HCT116 (cell line): Measurements from ENCODE around the gene FANCM. TPM values are rescaled to one million over a fixed set of nuclear protein-coding genes. Genes with fewer than 3 reads are reported as not detected.

Source experiments
- ATAC-seq: fragments of 200-7000 bp; cut with Tn5 transposase; 2 replicates; pipeline ENCODE4 v1.9.1; 2020; ENCODE audit warnings: mild to moderate bottlenecking, moderate library complexity
- BruUV-seq: library from RNA; stranded (reverse); fragments of 400-500 nt; replicated peaks from 2 replicates; lab custom pipeline; 2021; lab: Mats Ljungman, UMichigan
- CTCF ChIA-PET: fragments of 300-600 bp; sonication (Branson Sonifier 250); formaldehyde crosslinking; loops from one replicate; lab custom pipeline; 2021; ENCODE audit warnings: antibody characterized with exemption; lab: Charles Lee
- POLR2A ChIA-PET: fragments of 300-600, 350-600 bp; sonication (Branson Sonifier 250); formaldehyde crosslinking; loops from one replicate; lab custom pipeline; 2021; ENCODE audit warnings: antibody characterized with exemption; lab: Charles Lee
- RAD21 ChIA-PET, 2 experiments: fragments of 300-600 bp; sonication (Branson Sonifier 250); formaldehyde crosslinking; loops; one replicate each; lab custom pipeline; 2023; ENCODE audit warnings: low total read pairs in 2 of 2; ENCODE audit not compliant: uncharacterized antibody in 2 of 2, unreplicated experiment in 2 of 2, low non-redundant PET in 1 of 2; lab: Charles Lee
- DNase-seq: peaks from one replicate; pipeline ENCODE4 v3.0.0-alpha.2; 2010; ENCODE audit warnings: low read depth, low spot score
- H2AFZ ChIP-seq: fragments of 200-600 bp; shearing (Covaris generic), sonication (generic); 2 replicates; pipeline ENCODE4 v1.6.1; 2017; ENCODE audit warnings: low read depth, mixed run types, mixed read lengths, antibody characterized with exemption, low read length; ENCODE audit not compliant: poor library complexity, severe bottlenecking
- H3K27ac ChIP-seq: 2 replicates; pipeline ENCODE4 v1.5.1; 2012; ENCODE audit warnings: low read depth, low read length
- H3K27me3 ChIP-seq: fragments of 200-600 bp; sonication (generic); 2 replicates; pipeline ENCODE4 v1.6.1; 2016; ENCODE audit warnings: mixed run types, low read length, mixed read lengths; ENCODE audit not compliant: insufficient read depth
- H3K36me3 ChIP-seq, 2 experiments: fragments of 200-500 bp in 1 of 2; fragments of 200-600 bp in 1 of 2; sonication (Bioruptor generic) in 1 of 2; sonication (generic) in 1 of 2; 2 replicates each; pipeline versions ENCODE4 v1.5.1 to v1.6.1; 2014 to 2016; ENCODE audit warnings: low read length in 2 of 2, inconsistent platforms in 1 of 2, mixed read lengths in 1 of 2, mixed run types in 1 of 2; ENCODE audit not compliant: insufficient read depth in 2 of 2, control insufficient read depth in 1 of 2
- H3K4me1 ChIP-seq, 2 experiments: fragments of 200-600 bp in 1 of 2; sonication (generic) in 1 of 2; 2 replicates each; pipeline versions ENCODE4 v1.5.1 to v1.6.1; 2012 to 2017; ENCODE audit warnings: low read length in 2 of 2, inconsistent platforms in 1 of 2, mild to moderate bottlenecking in 1 of 2, mixed read lengths in 1 of 2, mixed run types in 1 of 2, moderate library complexity in 1 of 2; ENCODE audit not compliant: insufficient read depth in 2 of 2, control insufficient read depth in 1 of 2
- H3K4me2 ChIP-seq: fragments of 200-600 bp; sonication (generic); 2 replicates; pipeline ENCODE4 v1.6.1; 2017; ENCODE audit warnings: mixed run types, low read length, mixed read lengths
- H3K4me3 ChIP-seq, 2 experiments: fragments of 200-600 bp in 1 of 2; sonication (generic) in 1 of 2; replicated peaks in 1 of 2; 2 replicates each; pipeline ENCODE4 v1.5.1; 2011 to 2016; ENCODE audit warnings: low read length in 2 of 2, control low read depth in 1 of 2, low read depth in 1 of 2, mild to moderate bottlenecking in 1 of 2, mixed read lengths in 1 of 2, mixed run types in 1 of 2
- H3K79me2 ChIP-seq: fragments of 200-600 bp; sonication (generic); 2 replicates; pipeline ENCODE4 v1.6.1; 2017; ENCODE audit warnings: mild to moderate bottlenecking, mixed run types, low read length, moderate library complexity, mixed read lengths; ENCODE audit not compliant: insufficient read depth
- H3K9ac ChIP-seq: fragments of 200-600 bp; sonication (generic); 2 replicates; pipeline ENCODE4 v1.6.1; 2016; ENCODE audit warnings: low read length, mixed read lengths
- H3K9me2 ChIP-seq: fragments of 200-600 bp; sonication (generic), shearing (Covaris generic); 2 replicates; pipeline ENCODE4 v1.6.1; 2017; ENCODE audit warnings: mixed run types, mild to moderate bottlenecking, moderate library complexity; ENCODE audit not compliant: insufficient read depth
- H3K9me3 ChIP-seq, 2 experiments: fragments of 200-500 bp in 1 of 2; fragments of 200-600 bp in 1 of 2; sonication (Bioruptor generic) in 1 of 2; sonication (generic) in 1 of 2; 2 replicates each; pipeline ENCODE4 v1.6.1; 2014 to 2017; ENCODE audit warnings: low read length in 2 of 2, mixed read lengths in 2 of 2, inconsistent platforms in 1 of 2, low read depth in 1 of 2, mild to moderate bottlenecking in 1 of 2, mixed run types in 1 of 2, moderate library complexity in 1 of 2; ENCODE audit not compliant: control insufficient read depth in 1 of 2, insufficient read depth in 1 of 2
- H4K20me1 ChIP-seq: fragments of 200-600 bp; sonication (generic), shearing (Covaris generic); 2 replicates; pipeline ENCODE4 v1.6.1; 2017; ENCODE audit warnings: mixed run types, mild to moderate bottlenecking, moderate library complexity; ENCODE audit not compliant: insufficient read depth
- CBX3 ChIP-seq: IDR thresholded peaks from 2 replicates; pipeline ENCODE4 v1.6.1; 2012; ENCODE audit warnings: low read depth
- CEBPB ChIP-seq: IDR thresholded peaks from 2 replicates; pipeline ENCODE4 v1.6.1; 2012; ENCODE audit warnings: low read depth
- EGR1 ChIP-seq: IDR thresholded peaks from 2 replicates; pipeline ENCODE4 v1.6.1; 2012; ENCODE audit warnings: low read depth
- ELF1 ChIP-seq: IDR thresholded peaks from 2 replicates; pipeline ENCODE4 v1.6.1; 2012; ENCODE audit warnings: low read depth, borderline replicate concordance
- EZH2phosphoT487 ChIP-seq: fragments of 200-600 bp; IDR thresholded peaks from 2 replicates; pipeline ENCODE4 v1.6.1; 2018; ENCODE audit warnings: antibody characterized with exemption, borderline replicate concordance
- POLR2A ChIP-seq: IDR thresholded peaks from 2 replicates; pipeline ENCODE4 v1.7.0; 2011; ENCODE audit warnings: borderline replicate concordance; ENCODE audit not compliant: insufficient read depth, insufficient read length; ENCODE audit errors: extremely low read depth
- POLR2AphosphoS5 ChIP-seq: IDR thresholded peaks from 2 replicates; pipeline ENCODE4 v1.6.1; 2011; ENCODE audit warnings: mild to moderate bottlenecking, low read depth, low read length, moderate library complexity
- SIN3A ChIP-seq: IDR thresholded peaks from 2 replicates; pipeline ENCODE4 v1.6.1; 2012; ENCODE audit warnings: low read depth
- SP1 ChIP-seq: IDR thresholded peaks from 2 replicates; pipeline ENCODE4 v1.6.1; 2012; ENCODE audit warnings: low read depth
- TCF7L2 ChIP-seq: IDR thresholded peaks from 2 replicates; pipeline ENCODE4 v1.7.0; 2011; ENCODE audit warnings: borderline replicate concordance, inconsistent platforms; ENCODE audit not compliant: insufficient read depth, insufficient read length; ENCODE audit errors: extremely low read depth
- YY1 ChIP-seq: IDR thresholded peaks from 2 replicates; pipeline ENCODE4 v1.6.1; 2011; ENCODE audit warnings: low read length, low read depth, moderate library complexity, mild to moderate bottlenecking; ENCODE audit not compliant: insufficient replicate concordance; ENCODE audit errors: extremely low read depth
- ZFX ChIP-seq: fragments of 450-650 bp; IDR thresholded peaks from 2 replicates; pipeline ENCODE4 v1.6.1; 2017
- ZNF274 ChIP-seq: fragments of 200-500 bp; sonication (Bioruptor generic); IDR thresholded peaks from 2 replicates; pipeline ENCODE4 v1.6.1; 2014; ENCODE audit warnings: mild to moderate bottlenecking, low read depth, low read length, inconsistent platforms
- intact Hi-C: fragments of 100-400 bp; cut with micrococcal nuclease; formaldehyde crosslinking; loops from 2 replicates; pipeline ENCODE4 v1.10.0; 2022
- total RNA-seq: library from RNA; stranded (reverse); gene quantifications from one replicate; pipeline ENCODE4 v1.2.1, GENCODE V29; 2021; ENCODE audit not compliant: unreplicated experiment
- TF ChIP-seq, protein P1 (sequence below), 3 experiments: fragments of 200-600 bp in 1 of 3; sonication (generic) in 1 of 3; IDR thresholded peaks in 2 of 3; conservative IDR thresholded peaks in 1 of 3; 2 replicates each; pipeline ENCODE4 v1.5.1; 2012 to 2017; ENCODE audit warnings: low read depth in 2 of 3, low read length in 2 of 3, antibody characterized with exemption in 1 of 3, borderline replicate concordance in 1 of 3, control low read depth in 1 of 3, mild to moderate bottlenecking in 1 of 3, mixed read lengths in 1 of 3, mixed run types in 1 of 3, moderate library complexity in 1 of 3; ENCODE audit not compliant: insufficient read depth in 1 of 3
- TF ChIP-seq, protein P2 (sequence below): IDR thresholded peaks from 2 replicates; pipeline ENCODE4 v1.6.1; 2011; ENCODE audit warnings: mild to moderate bottlenecking, low read length, moderate library complexity; ENCODE audit not compliant: insufficient replicate concordance; ENCODE audit errors: extremely low read depth
- TF ChIP-seq, protein P3 (sequence below): IDR thresholded peaks from 2 replicates; pipeline ENCODE4 v1.6.1; 2012
- TF ChIP-seq, protein P4 (sequence below): IDR thresholded peaks from 2 replicates; pipeline ENCODE4 v1.6.1; 2012; ENCODE audit warnings: low read depth

The FANCM gene
- total RNA-seq, 1 experiment from 2014 or later, result 10.9 TPM

DNA sequence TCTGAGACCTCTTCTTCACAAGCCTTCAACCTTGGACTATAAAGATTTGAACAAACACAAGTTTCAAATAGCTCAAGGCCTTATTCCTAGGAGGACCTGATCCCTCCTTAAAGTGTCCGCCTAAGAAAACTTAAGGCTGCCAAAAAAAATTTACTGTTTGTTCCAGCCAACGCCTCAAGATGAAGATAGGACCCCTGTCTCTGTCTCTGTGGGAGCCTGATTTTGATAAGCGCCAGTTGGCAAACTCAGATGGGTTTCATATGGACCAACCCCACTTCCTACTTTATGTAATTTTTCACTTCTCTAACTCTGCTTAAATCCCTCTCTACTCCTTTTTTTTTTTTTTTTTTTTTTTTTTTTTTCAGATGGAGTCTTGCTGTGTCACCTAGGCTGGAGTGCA, 12.5 kb upstream of the FANCM start:
- Histone ChIP-seq H3K4me2 (no peak overlapping the region), H2AFZ (no peak overlapping the region), H3K9ac (no peak overlapping the region), H3K79me2 (no peaks in the 10 kb centered on the region; the same call in 1 of the 2 replicates), H3K9me3 (no peaks in the 10 kb centered on the region), H4K20me1 (no peaks in the 10 kb centered on the region), H3K27ac (no peak overlapping the region), H3K36me3 (peaks cover 18 to 25% of the 10 kb centered on the region in 2 experiments; a peak in 3 of 4 replicates), H3K27me3 (no peaks in the 10 kb centered on the region), H3K9me2 (no peaks in the 10 kb centered on the region), H3K4me3 (no peak overlapping the region), H3K4me1 (no peaks in the 10 kb centered on the region)
- BruUV-seq, result no TSS peak
- ATAC-seq, result no peak
- intact Hi-C loops, result no loop called here
- POLR2A ChIA-PET, result interaction anchor here (0.9 kb wide), 1 partner anchor 11 kb away, joined by 4 read pairs; the partner anchor contains the start of gene FKBP3
- TF ChIP-seq, protein P1, sequence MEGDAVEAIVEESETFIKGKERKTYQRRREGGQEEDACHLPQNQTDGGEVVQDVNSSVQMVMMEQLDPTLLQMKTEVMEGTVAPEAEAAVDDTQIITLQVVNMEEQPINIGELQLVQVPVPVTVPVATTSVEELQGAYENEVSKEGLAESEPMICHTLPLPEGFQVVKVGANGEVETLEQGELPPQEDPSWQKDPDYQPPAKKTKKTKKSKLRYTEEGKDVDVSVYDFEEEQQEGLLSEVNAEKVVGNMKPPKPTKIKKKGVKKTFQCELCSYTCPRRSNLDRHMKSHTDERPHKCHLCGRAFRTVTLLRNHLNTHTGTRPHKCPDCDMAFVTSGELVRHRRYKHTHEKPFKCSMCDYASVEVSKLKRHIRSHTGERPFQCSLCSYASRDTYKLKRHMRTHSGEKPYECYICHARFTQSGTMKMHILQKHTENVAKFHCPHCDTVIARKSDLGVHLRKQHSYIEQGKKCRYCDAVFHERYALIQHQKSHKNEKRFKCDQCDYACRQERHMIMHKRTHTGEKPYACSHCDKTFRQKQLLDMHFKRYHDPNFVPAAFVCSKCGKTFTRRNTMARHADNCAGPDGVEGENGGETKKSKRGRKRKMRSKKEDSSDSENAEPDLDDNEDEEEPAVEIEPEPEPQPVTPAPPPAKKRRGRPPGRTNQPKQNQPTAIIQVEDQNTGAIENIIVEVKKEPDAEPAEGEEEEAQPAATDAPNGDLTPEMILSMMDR (IDR thresholded peaks at IDR 0.05 in 2 of 3, conservative IDR thresholded peaks at IDR 0.05 in 1 of 3; ENCODE audit: borderline replicate concordance in 1 of 3, insufficient read depth in 1 of 3, low read depth in 2 of 3, low read length in 2 of 3), result no peak
- TF ChIP-seq ZFX (no peak), SIN3A (no peak), ELF1 (no peak), EZH2phosphoT487 (no peak), POLR2AphosphoS5 (no peak), EGR1 (no peak), SP1 (no peak), YY1 (no peak), TCF7L2 (no peak), ZNF274 (no peak), CBX3 (no peak), CEBPB (no peak), POLR2A (no peak)
- TF ChIP-seq, protein P2, sequence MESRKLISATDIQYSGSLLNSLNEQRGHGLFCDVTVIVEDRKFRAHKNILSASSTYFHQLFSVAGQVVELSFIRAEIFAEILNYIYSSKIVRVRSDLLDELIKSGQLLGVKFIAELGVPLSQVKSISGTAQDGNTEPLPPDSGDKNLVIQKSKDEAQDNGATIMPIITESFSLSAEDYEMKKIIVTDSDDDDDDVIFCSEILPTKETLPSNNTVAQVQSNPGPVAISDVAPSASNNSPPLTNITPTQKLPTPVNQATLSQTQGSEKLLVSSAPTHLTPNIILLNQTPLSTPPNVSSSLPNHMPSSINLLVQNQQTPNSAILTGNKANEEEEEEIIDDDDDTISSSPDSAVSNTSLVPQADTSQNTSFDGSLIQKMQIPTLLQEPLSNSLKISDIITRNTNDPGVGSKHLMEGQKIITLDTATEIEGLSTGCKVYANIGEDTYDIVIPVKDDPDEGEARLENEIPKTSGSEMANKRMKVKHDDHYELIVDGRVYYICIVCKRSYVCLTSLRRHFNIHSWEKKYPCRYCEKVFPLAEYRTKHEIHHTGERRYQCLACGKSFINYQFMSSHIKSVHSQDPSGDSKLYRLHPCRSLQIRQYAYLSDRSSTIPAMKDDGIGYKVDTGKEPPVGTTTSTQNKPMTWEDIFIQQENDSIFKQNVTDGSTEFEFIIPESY, result no peak
- TF ChIP-seq, protein P3, sequence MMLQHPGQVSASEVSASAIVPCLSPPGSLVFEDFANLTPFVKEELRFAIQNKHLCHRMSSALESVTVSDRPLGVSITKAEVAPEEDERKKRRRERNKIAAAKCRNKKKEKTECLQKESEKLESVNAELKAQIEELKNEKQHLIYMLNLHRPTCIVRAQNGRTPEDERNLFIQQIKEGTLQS, result no peak
- TF ChIP-seq, protein P4, sequence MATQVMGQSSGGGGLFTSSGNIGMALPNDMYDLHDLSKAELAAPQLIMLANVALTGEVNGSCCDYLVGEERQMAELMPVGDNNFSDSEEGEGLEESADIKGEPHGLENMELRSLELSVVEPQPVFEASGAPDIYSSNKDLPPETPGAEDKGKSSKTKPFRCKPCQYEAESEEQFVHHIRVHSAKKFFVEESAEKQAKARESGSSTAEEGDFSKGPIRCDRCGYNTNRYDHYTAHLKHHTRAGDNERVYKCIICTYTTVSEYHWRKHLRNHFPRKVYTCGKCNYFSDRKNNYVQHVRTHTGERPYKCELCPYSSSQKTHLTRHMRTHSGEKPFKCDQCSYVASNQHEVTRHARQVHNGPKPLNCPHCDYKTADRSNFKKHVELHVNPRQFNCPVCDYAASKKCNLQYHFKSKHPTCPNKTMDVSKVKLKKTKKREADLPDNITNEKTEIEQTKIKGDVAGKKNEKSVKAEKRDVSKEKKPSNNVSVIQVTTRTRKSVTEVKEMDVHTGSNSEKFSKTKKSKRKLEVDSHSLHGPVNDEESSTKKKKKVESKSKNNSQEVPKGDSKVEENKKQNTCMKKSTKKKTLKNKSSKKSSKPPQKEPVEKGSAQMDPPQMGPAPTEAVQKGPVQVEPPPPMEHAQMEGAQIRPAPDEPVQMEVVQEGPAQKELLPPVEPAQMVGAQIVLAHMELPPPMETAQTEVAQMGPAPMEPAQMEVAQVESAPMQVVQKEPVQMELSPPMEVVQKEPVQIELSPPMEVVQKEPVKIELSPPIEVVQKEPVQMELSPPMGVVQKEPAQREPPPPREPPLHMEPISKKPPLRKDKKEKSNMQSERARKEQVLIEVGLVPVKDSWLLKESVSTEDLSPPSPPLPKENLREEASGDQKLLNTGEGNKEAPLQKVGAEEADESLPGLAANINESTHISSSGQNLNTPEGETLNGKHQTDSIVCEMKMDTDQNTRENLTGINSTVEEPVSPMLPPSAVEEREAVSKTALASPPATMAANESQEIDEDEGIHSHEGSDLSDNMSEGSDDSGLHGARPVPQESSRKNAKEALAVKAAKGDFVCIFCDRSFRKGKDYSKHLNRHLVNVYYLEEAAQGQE, result no peak
- no peak for DNase-seq
- CTCF ChIA-PET, result no interaction called here
- RAD21 ChIA-PET, result no interaction called here
